Liver (tissue), 3 donors: ENCODE results near the gene TIGD1.

Experiments
- ATF3 ChIP-seq: IDR thresholded peaks from 2 replicates; pipeline ENCODE4 v1.6.1; 2016; ENCODE audit warnings: antibody characterized with exemption
- CTCF ChIP-seq: fragments of 150-350 bp; IDR thresholded peaks from 2 replicates; pipeline ENCODE4 v1.5.1; 2017; ENCODE audit warnings: improper control_type of control experiment, low read depth, low read length; ENCODE audit not compliant: missing input control
- FOXA1 ChIP-seq: IDR thresholded peaks from 2 replicates; pipeline ENCODE4 v1.6.1; 2016; ENCODE audit warnings: antibody characterized with exemption
- GABPA ChIP-seq, 2 donors: IDR thresholded peaks in 1 of 2; conservative IDR thresholded peaks in 1 of 2; 2 replicates each; pipeline ENCODE4 v1.6.1; 2016; ENCODE audit warnings: antibody characterized with exemption in 2 of 2, mild to moderate bottlenecking in 1 of 2, moderate library complexity in 1 of 2
- MAX ChIP-seq: IDR thresholded peaks from 2 replicates; pipeline ENCODE4 v1.6.1; 2016; ENCODE audit warnings: antibody characterized with exemption
- RAD21 ChIP-seq, 2 donors: IDR thresholded peaks; 2 replicates each; pipeline ENCODE4 v1.6.1; 2016; ENCODE audit warnings: antibody characterized with exemption in 2 of 2, mild to moderate bottlenecking in 2 of 2
- REST ChIP-seq: IDR thresholded peaks from 2 replicates; pipeline ENCODE4 v1.6.1; 2016; ENCODE audit warnings: antibody characterized with exemption, mild to moderate bottlenecking
- SP1 ChIP-seq: IDR thresholded peaks from 2 replicates; pipeline ENCODE4 v1.6.1; 2018; ENCODE audit warnings: antibody characterized with exemption, mild to moderate bottlenecking
- TAF1 ChIP-seq: conservative IDR thresholded peaks from 2 replicates; pipeline ENCODE4 v1.6.1; 2016; ENCODE audit warnings: antibody characterized with exemption, mild to moderate bottlenecking
- ZBTB33 ChIP-seq: IDR thresholded peaks from 2 replicates; pipeline ENCODE4 v1.6.1; 2016; ENCODE audit warnings: antibody characterized with exemption
- donor health status: healthy.
- donor health status: healthy.

GRCh38 chr2:232580648-232580981 is 30.3 kb upstream of the TIGD1 start:
- no peak for TF ChIP-seq CTCF
- peak; percentile 50 for TF ChIP-seq MAX
- no peak for TF ChIP-seq ZBTB33
- no peak for TF ChIP-seq TAF1
- TF ChIP-seq RAD21 (IDR thresholded peaks at IDR 0.05), result peak in 1 of 2 donors; percentile 24
- no peak for TF ChIP-seq REST
- TF ChIP-seq GABPA (IDR thresholded peaks at IDR 0.05 in 1 of 2, conservative IDR thresholded peaks at IDR 0.05 in 1 of 2), result no peak
- no peak for TF ChIP-seq ATF3
- TF ChIP-seq SP1, result no peak
- TF ChIP-seq FOXA1, result no peak
